Spinal cord (tissue), 10 donors: ENCODE results near the gene SI. TPM values are rescaled to one million over a fixed set of nuclear protein-coding genes. Genes with fewer than 3 reads are reported as not detected.
"Not testable (repeated sequence)": the region's sequence is repeated elsewhere in the genome, so short reads cannot be mapped to it uniquely, and the experiment has no call there.

ENCODE experiments used
- DNase-seq, 6 donors: peaks; one replicate each; pipeline versions ENCODE4 v3.0.0 to v3.0.0-alpha.2; 2013 to 2015; ENCODE audit warnings: low spot score in 6 of 6, low read depth in 4 of 6
- H3K27ac ChIP-seq: one replicate; pipeline ENCODE4 v1.5.1; 2013; ENCODE audit warnings: low read depth, low read length, control low read depth
- H3K27me3 ChIP-seq: one replicate; pipeline ENCODE4 v1.6.1; 2013; ENCODE audit warnings: low read length; ENCODE audit not compliant: control insufficient read depth, insufficient read depth
- H3K36me3 ChIP-seq: one replicate; pipeline ENCODE4 v1.6.1; 2013; ENCODE audit warnings: low read length; ENCODE audit not compliant: control insufficient read depth, insufficient read depth
- H3K4me1 ChIP-seq: one replicate; pipeline ENCODE4 v1.6.1; 2013; ENCODE audit warnings: low read length; ENCODE audit not compliant: control insufficient read depth, insufficient read depth
- H3K4me3 ChIP-seq: one replicate; pipeline ENCODE4 v1.5.1; 2013; ENCODE audit warnings: low read depth, low read length, control low read depth
- H3K9me3 ChIP-seq: one replicate; pipeline ENCODE4 v1.6.1; 2013; ENCODE audit warnings: low read length; ENCODE audit not compliant: control insufficient read depth, insufficient read depth
- WGBS: methylation state at CpG from one replicate; pipeline ENCODE4 v1.1.5; 2013; ENCODE audit warnings: missing lambda C conversion rate; ENCODE audit not compliant: insufficient coverage; 5-methylcytosine and 5-hydroxymethylcytosine counted together
- polyA plus RNA-seq, 2 donors: library from polyadenylated mRNA; unstranded; fragments of 120-200 nt; gene quantifications; one replicate each; pipeline ENCODE4 v1.2.1, GENCODE V29; 2013; ENCODE audit not compliant: insufficient read length in 2 of 2
- small RNA-seq: library from RNA; depleted of rRNA; stranded (forward); fragments of <200 nt; gene quantifications from one replicate; pipeline ENCODE3, GENCODE V24; 2014; ENCODE audit warnings: low replicate concordance
- total RNA-seq, 2 donors: library from RNA; depleted of rRNA in 1 of 2; stranded (reverse); fragments of 120-200 nt in 1 of 2; fragments of >200 nt in 1 of 2; gene quantifications; one replicate each; pipeline versions ENCODE4 v1.2.3 to v1.2.4, GENCODE V29; 2013 to 2014
- donor health status: healthy.

SI gene
- total and polyA plus RNA-seq, 4 donors: 0.05 to 0.10 TPM; not detected in 2

- Histone ChIP-seq H3K36me3 (no peaks in the 10 kb centered on the region), H3K27me3 (no peaks in the 10 kb centered on the region), H3K27ac (no peak overlapping the region), H3K4me3 (no peak overlapping the region), H3K9me3 (no peaks in the 10 kb centered on the region), H3K4me1 (no peaks in the 10 kb centered on the region)
- no peak for DNase-seq
- WGBS: no CpG with 5 or more reads among the region's 3 CpGs
Measured at GRCh38 chr3:165011557-165011956, 66.7 kb downstream of the SI start.

GRCh38 chr3:164984947-164985346 lies 93.3 kb downstream of the SI start:
- no CpG with 5 or more reads among the region's 1 CpG for WGBS

GRCh38 chr3:164962610-164963009 lies 115.7 kb downstream of the SI start:
- no peaks in the 10 kb centered on the region for H3K9me3 ChIP-seq
- no peak overlapping the region for H3K4me3 ChIP-seq
- 94% methylated on average over 5 of the region's 6 CpGs for WGBS
- H3K36me3 ChIP-seq: no peaks in the 10 kb centered on the region
- no peaks in the 10 kb centered on the region for H3K27me3 ChIP-seq
- DNase-seq: no peak
- H3K27ac ChIP-seq: no peak overlapping the region
- H3K4me1 ChIP-seq: no peaks in the 10 kb centered on the region

More at GRCh38 chr3:164984947-164985346, 93.3 kb downstream of the SI start:
- Histone ChIP-seq H3K4me1 (no peaks in the 10 kb centered on the region), H3K27ac (no peak overlapping the region), H3K27me3 (no peaks in the 10 kb centered on the region), H3K36me3 (no peaks in the 10 kb centered on the region), H3K9me3 (no peaks in the 10 kb centered on the region), H3K4me3 (no peak overlapping the region)
- DNase-seq: no peak

- no peak for DNase-seq
- H3K27ac ChIP-seq: no peak overlapping the region
- H3K4me3 ChIP-seq: no peak overlapping the region
- no peaks in the 10 kb centered on the region for H3K27me3 ChIP-seq
- H3K9me3 ChIP-seq: no peaks in the 10 kb centered on the region
- H3K4me1 ChIP-seq: no peaks in the 10 kb centered on the region
- no peaks in the 10 kb centered on the region for H3K36me3 ChIP-seq
- WGBS: 97% methylated on average over 3 of the region's 3 CpGs
Measured at GRCh38 chr3:164952966-164953365, 125.3 kb downstream of the SI start.

GRCh38 chr3:164951403-164951802 lies 126.9 kb downstream of the SI start:
- not testable (repeated sequence) for H3K36me3 ChIP-seq, H3K9me3 ChIP-seq, H3K27me3 ChIP-seq, H3K4me3 ChIP-seq, DNase-seq, H3K27ac ChIP-seq, H3K4me1 ChIP-seq
- 100% methylated on average over 1 of the region's 7 CpGs for WGBS

GRCh38 chr3:164940745-164941144 lies 137.6 kb downstream of the SI start:
- Histone ChIP-seq H3K36me3 (no peaks in the 10 kb centered on the region), H3K4me3 (no peak overlapping the region), H3K27ac (no peak overlapping the region), H3K9me3 (no peaks in the 10 kb centered on the region), H3K27me3 (no peaks in the 10 kb centered on the region), H3K4me1 (no peaks in the 10 kb centered on the region)
- DNase-seq: no peak
- no CpG with 5 or more reads among the region's 1 CpG for WGBS

- Histone ChIP-seq H3K36me3 (no peaks in the 10 kb centered on the region), H3K4me3 (no peak overlapping the region), H3K9me3 (no peaks in the 10 kb centered on the region), H3K27me3 (no peaks in the 10 kb centered on the region), H3K4me1 (no peaks in the 10 kb centered on the region), H3K27ac (no peak overlapping the region)
- no peak for DNase-seq
- WGBS: no CpG with 5 or more reads among the region's 2 CpGs
Measured at GRCh38 chr3:164929642-164930041, 148.7 kb downstream of the SI start.

Small RNA genes lying within 50 kb of the gene (small RNA-seq; reads per million reads assigned to genes)
- gene RF00019: not detected

Other genes with a start within 250 kb of the SI start
- 10 to 100 TPM in 1 of 2 donors, 1 to 10 TPM in 1; 4.7 to 20.2 TPM for gene SLITRK3, start 117.9 kb upstream of the SI start, total RNA-seq
- gene SLITRK3, start 117.9 kb upstream of the SI start, polyA plus RNA-seq: 10 to 100 TPM; 21.0 to 28.6 TPM